HepG2 (cell line): Measurements from ENCODE around the gene ITPK1.

Experiments used
- POLR2AphosphoS2 ChIP-seq: IDR thresholded peaks from 2 replicates; pipeline ENCODE4 v1.6.1; 2011; ENCODE audit warnings: low read depth, low read length, improper control_type of control experiment
- TF ChIP-seq, protein P1 (sequence below): IDR thresholded peaks from 2 replicates; pipeline ENCODE4 v1.6.1; 2012; ENCODE audit warnings: low read length, improper control_type of control experiment

DNA sequence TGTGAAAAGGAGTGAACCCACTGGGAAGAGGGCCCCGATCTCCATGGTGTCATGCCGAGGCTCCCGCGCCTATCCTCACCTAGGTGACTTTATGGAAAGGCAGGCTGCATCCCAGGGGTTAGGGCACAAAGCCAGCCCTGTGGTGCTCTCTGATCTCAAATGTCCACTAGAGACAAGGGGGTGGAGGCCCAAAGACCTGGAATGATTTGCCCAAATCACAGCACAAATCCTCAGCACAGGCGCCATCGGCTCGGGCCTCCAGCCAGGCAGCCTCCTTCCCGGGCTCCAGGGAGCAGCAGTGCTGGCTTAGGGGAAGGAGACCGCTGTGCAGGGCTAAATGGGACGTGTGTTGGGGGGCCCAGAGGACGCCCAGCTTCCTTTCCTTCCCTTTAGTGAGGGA, 175.2 kb downstream of the ITPK1 start:
- TF ChIP-seq, protein P1, sequence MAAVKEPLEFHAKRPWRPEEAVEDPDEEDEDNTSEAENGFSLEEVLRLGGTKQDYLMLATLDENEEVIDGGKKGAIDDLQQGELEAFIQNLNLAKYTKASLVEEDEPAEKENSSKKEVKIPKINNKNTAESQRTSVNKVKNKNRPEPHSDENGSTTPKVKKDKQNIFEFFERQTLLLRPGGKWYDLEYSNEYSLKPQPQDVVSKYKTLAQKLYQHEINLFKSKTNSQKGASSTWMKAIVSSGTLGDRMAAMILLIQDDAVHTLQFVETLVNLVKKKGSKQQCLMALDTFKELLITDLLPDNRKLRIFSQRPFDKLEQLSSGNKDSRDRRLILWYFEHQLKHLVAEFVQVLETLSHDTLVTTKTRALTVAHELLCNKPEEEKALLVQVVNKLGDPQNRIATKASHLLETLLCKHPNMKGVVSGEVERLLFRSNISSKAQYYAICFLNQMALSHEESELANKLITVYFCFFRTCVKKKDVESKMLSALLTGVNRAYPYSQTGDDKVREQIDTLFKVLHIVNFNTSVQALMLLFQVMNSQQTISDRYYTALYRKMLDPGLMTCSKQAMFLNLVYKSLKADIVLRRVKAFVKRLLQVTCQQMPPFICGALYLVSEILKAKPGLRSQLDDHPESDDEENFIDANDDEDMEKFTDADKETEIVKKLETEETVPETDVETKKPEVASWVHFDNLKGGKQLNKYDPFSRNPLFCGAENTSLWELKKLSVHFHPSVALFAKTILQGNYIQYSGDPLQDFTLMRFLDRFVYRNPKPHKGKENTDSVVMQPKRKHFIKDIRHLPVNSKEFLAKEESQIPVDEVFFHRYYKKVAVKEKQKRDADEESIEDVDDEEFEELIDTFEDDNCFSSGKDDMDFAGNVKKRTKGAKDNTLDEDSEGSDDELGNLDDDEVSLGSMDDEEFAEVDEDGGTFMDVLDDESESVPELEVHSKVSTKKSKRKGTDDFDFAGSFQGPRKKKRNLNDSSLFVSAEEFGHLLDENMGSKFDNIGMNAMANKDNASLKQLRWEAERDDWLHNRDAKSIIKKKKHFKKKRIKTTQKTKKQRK = no peak
- TF ChIP-seq POLR2AphosphoS2 = no peak
